ENCODE results near the gene AHCYL2. TPM values are rescaled to one million over a fixed set of nuclear protein-coding genes. Genes with fewer than 3 reads are reported as not detected.
"Not testable (repeated sequence)": the region's sequence is repeated elsewhere in the genome, so short reads cannot be mapped to it uniquely, and the experiment has no call there.

Gene AHCYL2
- total RNA-seq, 1 donor from 2014 or later = 6.9 TPM

GRCh38 chr7:129348023-129348740 lies 123.4 kb downstream of the AHCYL2 start:
- DNase-seq (ENCODE audit: low read depth in 2 of 2) = no peak

- peak; percentile 33 to 45 for DNase-seq (ENCODE audit: low read depth in 2 of 2)
Observed at GRCh38 chr7:129351320-129351719, 126.5 kb downstream of the AHCYL2 start.

GRCh38 chr7:129353104-129353503 lies 128.3 kb downstream of the AHCYL2 start:
- DNase-seq (ENCODE audit: low read depth in 2 of 2) = not testable (repeated sequence)

GRCh38 chr7:129354428-129355157 lies 129.8 kb downstream of the AHCYL2 start:
- DNase-seq (ENCODE audit: low read depth in 2 of 2) = no peak

- DNase-seq (ENCODE audit: low read depth in 2 of 2) = no peak
Observed at GRCh38 chr7:129356176-129356575, 131.3 kb downstream of the AHCYL2 start.

- no peak for DNase-seq (ENCODE audit: low read depth in 2 of 2)
Observed at GRCh38 chr7:129359176-129359575, 134.3 kb downstream of the AHCYL2 start.

- DNase-seq (ENCODE audit: low read depth in 2 of 2) = no peak
Observed at GRCh38 chr7:129359638-129360037, 134.8 kb downstream of the AHCYL2 start.

GRCh38 chr7:129361771-129362170 lies 136.9 kb downstream of the AHCYL2 start:
- no peak for DNase-seq (ENCODE audit: low read depth in 2 of 2)

- no peak for DNase-seq (ENCODE audit: low read depth in 2 of 2)
Observed at GRCh38 chr7:129362496-129362895, 137.7 kb downstream of the AHCYL2 start.

GRCh38 chr7:129367349-129367699 lies 142.5 kb downstream of the AHCYL2 start:
- DNase-seq (ENCODE audit: low read depth in 2 of 2) = no peak

- peak; percentile 79 to 80 for DNase-seq (ENCODE audit: low read depth in 2 of 2)
Observed at GRCh38 chr7:129367700-129368388, 143.0 kb downstream of the AHCYL2 start.

- peak; percentile 25 to 57 for DNase-seq (ENCODE audit: low read depth in 2 of 2)
Observed at GRCh38 chr7:129368389-129368986, 143.7 kb downstream of the AHCYL2 start.

- not testable (repeated sequence) for DNase-seq (ENCODE audit: low read depth in 2 of 2)
Observed at GRCh38 chr7:129369447-129369846, 144.6 kb downstream of the AHCYL2 start.

- DNase-seq (ENCODE audit: low read depth in 2 of 2) = no peak
Observed at GRCh38 chr7:129370812-129371211, 146.0 kb downstream of the AHCYL2 start.

GRCh38 chr7:129371487-129371886 lies 146.7 kb downstream of the AHCYL2 start:
- DNase-seq (ENCODE audit: low read depth in 2 of 2) = peak in 1 of 2 donors; percentile 53

GRCh38 chr7:129373651-129374428 lies 149.0 kb downstream of the AHCYL2 start:
- DNase-seq (ENCODE audit: low read depth in 2 of 2) = no peak

- no peak for DNase-seq (ENCODE audit: low read depth in 2 of 2)
Observed at GRCh38 chr7:129375141-129375938, 150.5 kb downstream of the AHCYL2 start.

GRCh38 chr7:129376076-129376777 lies 151.4 kb downstream of the AHCYL2 start:
- peak; percentile 44 to 66 for DNase-seq (ENCODE audit: low read depth in 2 of 2)

- DNase-seq (ENCODE audit: low read depth in 2 of 2) = peak; percentile 51 to 74
Observed at GRCh38 chr7:129376778-129377700, 152.2 kb downstream of the AHCYL2 start.
